ENCODE results near the gene CASP3.
"Not testable (repeated sequence)": the region's sequence is repeated elsewhere in the genome, so short reads cannot be mapped to it uniquely, and the experiment has no call there.

CASP3 gene

GRCh38 chr4:184664445-184665210, 15.4 kb upstream of the CASP3 start:
- DNase-seq (ENCODE audit: low read depth in 2 of 2), result no peak

GRCh38 chr4:184662236-184662635, 13.0 kb upstream of the CASP3 start:
- DNase-seq (ENCODE audit: low read depth in 2 of 2), result no peak

- DNase-seq (ENCODE audit: low read depth in 2 of 2), result no peak
Observed at GRCh38 chr4:184660978-184661377, 11.7 kb upstream of the CASP3 start.

- not testable (repeated sequence) for DNase-seq (ENCODE audit: low read depth in 2 of 2)
Observed at GRCh38 chr4:184657820-184658219, 8.6 kb upstream of the CASP3 start.

GRCh38 chr4:184657144-184657543, 7.9 kb upstream of the CASP3 start:
- DNase-seq (ENCODE audit: low read depth in 2 of 2), result no peak

- no peak for DNase-seq (ENCODE audit: low read depth in 2 of 2)
Observed at GRCh38 chr4:184655889-184656869, 6.9 kb upstream of the CASP3 start.

- DNase-seq (ENCODE audit: low read depth in 2 of 2), result no peak
Observed at GRCh38 chr4:184653650-184654049, 4.4 kb upstream of the CASP3 start.

GRCh38 chr4:184652681-184653080, 3.4 kb upstream of the CASP3 start:
- not testable (repeated sequence) for DNase-seq (ENCODE audit: low read depth in 2 of 2)

GRCh38 chr4:184651899-184652298, 2.7 kb upstream of the CASP3 start:
- DNase-seq (ENCODE audit: low read depth in 2 of 2), result no peak

- no peak for DNase-seq (ENCODE audit: low read depth in 2 of 2)
Observed at GRCh38 chr4:184649971-184650855, 966 bp upstream of the CASP3 start.

GRCh38 chr4:184648313-184649025, 778 bp downstream of the CASP3 start:
- DNase-seq (ENCODE audit: low read depth in 2 of 2), result no peak

- no peak for DNase-seq (ENCODE audit: low read depth in 2 of 2)
Observed at GRCh38 chr4:184648054-184648312, 1.3 kb downstream of the CASP3 start.

GRCh38 chr4:184647266-184648053, 1.8 kb downstream of the CASP3 start:
- no peak for DNase-seq (ENCODE audit: low read depth in 2 of 2)

GRCh38 chr4:184645904-184646610, 3.2 kb downstream of the CASP3 start:
- no peak for DNase-seq (ENCODE audit: low read depth in 2 of 2)

GRCh38 chr4:184644553-184645307, 4.5 kb downstream of the CASP3 start:
- DNase-seq (ENCODE audit: low read depth in 2 of 2), result no peak

GRCh38 chr4:184643731-184644130, 5.5 kb downstream of the CASP3 start:
- DNase-seq (ENCODE audit: low read depth in 2 of 2), result no peak

GRCh38 chr4:184641451-184641850, 7.8 kb downstream of the CASP3 start:
- DNase-seq (ENCODE audit: low read depth in 2 of 2), result no peak

- no peak for DNase-seq (ENCODE audit: low read depth in 2 of 2)
Observed at GRCh38 chr4:184641022-184641421, 8.2 kb downstream of the CASP3 start.

- no peak for DNase-seq (ENCODE audit: low read depth in 2 of 2)
Observed at GRCh38 chr4:184636897-184637296, 12.3 kb downstream of the CASP3 start.

All from stimulated activated CD8-positive, alpha-beta memory T cell treated with anti-CD3 and anti-CD28 coated beads, Interleukin-2, amount 100 ng/mL, for 1 hour (primary cell).